GM10266 (cell line): ENCODE data around the gene INPP5F.

Source experiments
- DNase-seq: peaks from one replicate; pipeline ENCODE4 v3.0.0; 2012; ENCODE audit errors: extremely low spot score
- TF ChIP-seq, protein P1 (sequence below): IDR thresholded peaks from 2 replicates; pipeline ENCODE4 v1.5.1; 2012; ENCODE audit warnings: mild to moderate bottlenecking, low read depth; ENCODE audit not compliant: control insufficient read depth, insufficient read depth; ENCODE audit errors: missing control alignments

Gene INPP5F

GRCh38 chr10:119852277-119852676 is 126.4 kb downstream of the INPP5F start:
- TF ChIP-seq, protein P1, sequence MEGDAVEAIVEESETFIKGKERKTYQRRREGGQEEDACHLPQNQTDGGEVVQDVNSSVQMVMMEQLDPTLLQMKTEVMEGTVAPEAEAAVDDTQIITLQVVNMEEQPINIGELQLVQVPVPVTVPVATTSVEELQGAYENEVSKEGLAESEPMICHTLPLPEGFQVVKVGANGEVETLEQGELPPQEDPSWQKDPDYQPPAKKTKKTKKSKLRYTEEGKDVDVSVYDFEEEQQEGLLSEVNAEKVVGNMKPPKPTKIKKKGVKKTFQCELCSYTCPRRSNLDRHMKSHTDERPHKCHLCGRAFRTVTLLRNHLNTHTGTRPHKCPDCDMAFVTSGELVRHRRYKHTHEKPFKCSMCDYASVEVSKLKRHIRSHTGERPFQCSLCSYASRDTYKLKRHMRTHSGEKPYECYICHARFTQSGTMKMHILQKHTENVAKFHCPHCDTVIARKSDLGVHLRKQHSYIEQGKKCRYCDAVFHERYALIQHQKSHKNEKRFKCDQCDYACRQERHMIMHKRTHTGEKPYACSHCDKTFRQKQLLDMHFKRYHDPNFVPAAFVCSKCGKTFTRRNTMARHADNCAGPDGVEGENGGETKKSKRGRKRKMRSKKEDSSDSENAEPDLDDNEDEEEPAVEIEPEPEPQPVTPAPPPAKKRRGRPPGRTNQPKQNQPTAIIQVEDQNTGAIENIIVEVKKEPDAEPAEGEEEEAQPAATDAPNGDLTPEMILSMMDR, result no peak
- no peak for DNase-seq

DNA sequence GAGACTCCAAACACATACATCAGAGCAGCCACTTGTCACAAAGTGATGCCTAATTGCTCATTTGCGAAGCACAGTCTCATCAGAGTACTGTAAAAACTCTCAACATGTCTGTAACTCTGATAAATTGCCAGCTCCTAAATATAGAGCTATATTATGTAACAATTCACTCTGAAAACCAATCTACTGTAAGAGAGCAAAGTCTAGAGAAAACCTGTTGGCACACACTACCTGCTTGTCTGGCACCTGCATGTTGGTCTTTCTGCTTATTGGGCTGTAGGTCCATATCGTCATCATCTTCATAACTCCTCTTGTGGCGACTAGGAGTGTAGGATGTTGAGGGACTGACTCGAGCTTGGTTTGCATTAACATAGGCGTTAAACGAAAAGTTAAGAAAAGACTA is 127.0 kb downstream of the INPP5F start:
- TF ChIP-seq, protein P1, result no peak
- no peak for DNase-seq

- TF ChIP-seq, protein P1, result no peak
- no peak for DNase-seq
These were observed 127.7 kb downstream of the INPP5F start for GRCh38 chr10:119853574-119853973.

DNA sequence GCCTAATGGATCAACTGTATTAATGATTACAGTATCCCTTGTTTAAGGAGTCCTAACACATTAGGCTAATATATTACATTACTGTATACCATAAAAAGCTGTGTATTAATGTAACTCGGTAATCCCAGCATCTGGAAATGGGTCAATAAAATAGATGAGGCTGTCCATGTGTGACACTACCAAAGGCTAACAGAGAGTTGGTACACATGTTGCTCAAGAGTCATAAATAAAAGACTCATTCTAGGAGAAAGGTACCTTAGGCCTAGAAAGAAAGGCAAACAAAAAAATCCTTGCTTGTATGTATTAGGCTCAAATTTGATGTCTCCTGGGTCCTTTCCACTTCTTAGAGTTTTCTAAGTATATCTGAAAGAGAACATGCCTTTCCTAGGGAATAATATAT is 132.2 kb downstream of the INPP5F start:
- TF ChIP-seq, protein P1, result no peak
- DNase-seq, result no peak

- TF ChIP-seq, protein P1, result peak; percentile 54
- DNase-seq, result peak; percentile 28
These were observed 133.8 kb downstream of the INPP5F start for GRCh38 chr10:119859420-119860258.

DNA sequence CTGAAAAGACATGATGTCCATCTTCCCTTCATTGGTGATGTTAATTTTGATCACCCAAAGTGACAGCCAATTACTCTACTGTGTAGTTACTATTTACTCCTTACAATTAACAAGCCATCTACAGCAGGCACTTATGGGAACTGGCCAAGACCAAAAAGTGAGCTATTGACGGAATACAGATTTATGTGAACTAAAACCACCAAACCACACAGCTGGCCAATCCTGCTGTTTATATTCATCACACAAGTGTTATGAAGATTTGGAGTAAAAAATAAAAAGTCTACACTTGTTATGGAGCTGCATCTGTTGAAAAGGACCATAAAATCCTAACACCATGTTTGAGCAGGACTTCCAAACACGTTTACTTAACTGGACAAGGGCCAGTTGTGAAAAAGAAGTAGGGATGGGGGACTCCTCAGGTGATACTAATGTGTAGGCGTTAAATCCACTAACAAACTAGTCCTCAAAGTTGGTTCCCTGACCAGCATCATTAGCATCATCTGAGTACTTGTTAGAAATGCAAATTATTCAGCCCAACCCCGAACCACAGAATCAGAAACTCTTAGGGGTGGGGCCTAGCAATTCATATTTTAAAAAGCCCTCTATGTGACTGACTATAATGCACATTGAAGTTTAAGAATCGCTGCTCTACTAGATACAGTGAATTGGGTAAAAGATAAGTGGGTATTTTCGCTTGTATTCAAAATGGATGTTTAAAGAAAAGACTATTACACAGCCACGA is 135.2 kb downstream of the INPP5F start:
- TF ChIP-seq, protein P1, result no peak
- no peak for DNase-seq

DNA sequence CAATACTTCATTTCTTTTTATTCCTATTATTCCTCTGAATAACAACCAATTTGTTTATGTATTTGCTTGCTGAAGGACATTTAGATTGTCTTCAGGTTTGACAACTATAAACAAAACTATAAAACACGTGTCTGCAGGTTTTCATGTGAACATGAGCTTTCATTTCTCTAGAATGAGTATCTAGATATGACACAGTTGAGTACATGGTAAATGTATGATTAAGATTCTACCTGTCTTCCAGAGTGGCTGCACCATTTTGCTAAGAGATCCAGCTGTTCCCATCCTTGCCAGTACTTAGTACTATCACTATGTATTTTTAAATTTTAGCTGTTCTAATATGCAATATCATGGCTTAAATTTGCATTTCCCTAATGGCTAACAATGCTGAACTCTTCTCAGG is 136.7 kb downstream of the INPP5F start:
- TF ChIP-seq, protein P1, result no peak
- DNase-seq, result no peak
